Esophagus muscularis mucosa (tissue), 4 donors: ENCODE measurements around the gene SELENOM.
"Not testable (repeated sequence)": the region's sequence is repeated elsewhere in the genome, so short reads cannot be mapped to it uniquely, and the experiment has no call there.

Source experiments
- CTCF ChIP-seq, 3 experiments: fragments of 200-600 bp in 2 of 3; fragments of 450-650 bp in 1 of 3; sonication (generic) in 2 of 3; IDR thresholded peaks; one replicate each; pipeline ENCODE4 v1.5.1; 2017 to 2019; ENCODE audit warnings: antibody characterized with exemption in 3 of 3, mild to moderate bottlenecking in 2 of 3, moderate library complexity in 1 of 3
- EP300 ChIP-seq: sonication (generic); formaldehyde crosslinking; IDR thresholded peaks from one replicate; pipeline ENCODE4 v1.6.1; 2017; ENCODE audit warnings: antibody characterized with exemption
- POLR2A ChIP-seq: fragments of 450-650 bp; IDR thresholded peaks from one replicate; pipeline ENCODE4 v1.6.1; 2017; ENCODE audit warnings: antibody characterized with exemption, moderate library complexity, mild to moderate bottlenecking, low read depth
- POLR2AphosphoS5 ChIP-seq, 2 donors: sonication (generic); formaldehyde crosslinking; IDR thresholded peaks; one replicate each; pipeline ENCODE4 v1.6.1; 2017; ENCODE audit warnings: antibody characterized with exemption in 2 of 2

- not testable (repeated sequence) for TF ChIP-seq CTCF (IDR thresholded peaks at IDR 0.05); POLR2AphosphoS5 (IDR thresholded peaks at IDR 0.05); EP300; POLR2A
These were observed 47.7 kb downstream of the SELENOM start for GRCh38 chr22:31059663-31060062.
